ENCODE results near the gene TMEM130.

Gene TMEM130

DNA sequence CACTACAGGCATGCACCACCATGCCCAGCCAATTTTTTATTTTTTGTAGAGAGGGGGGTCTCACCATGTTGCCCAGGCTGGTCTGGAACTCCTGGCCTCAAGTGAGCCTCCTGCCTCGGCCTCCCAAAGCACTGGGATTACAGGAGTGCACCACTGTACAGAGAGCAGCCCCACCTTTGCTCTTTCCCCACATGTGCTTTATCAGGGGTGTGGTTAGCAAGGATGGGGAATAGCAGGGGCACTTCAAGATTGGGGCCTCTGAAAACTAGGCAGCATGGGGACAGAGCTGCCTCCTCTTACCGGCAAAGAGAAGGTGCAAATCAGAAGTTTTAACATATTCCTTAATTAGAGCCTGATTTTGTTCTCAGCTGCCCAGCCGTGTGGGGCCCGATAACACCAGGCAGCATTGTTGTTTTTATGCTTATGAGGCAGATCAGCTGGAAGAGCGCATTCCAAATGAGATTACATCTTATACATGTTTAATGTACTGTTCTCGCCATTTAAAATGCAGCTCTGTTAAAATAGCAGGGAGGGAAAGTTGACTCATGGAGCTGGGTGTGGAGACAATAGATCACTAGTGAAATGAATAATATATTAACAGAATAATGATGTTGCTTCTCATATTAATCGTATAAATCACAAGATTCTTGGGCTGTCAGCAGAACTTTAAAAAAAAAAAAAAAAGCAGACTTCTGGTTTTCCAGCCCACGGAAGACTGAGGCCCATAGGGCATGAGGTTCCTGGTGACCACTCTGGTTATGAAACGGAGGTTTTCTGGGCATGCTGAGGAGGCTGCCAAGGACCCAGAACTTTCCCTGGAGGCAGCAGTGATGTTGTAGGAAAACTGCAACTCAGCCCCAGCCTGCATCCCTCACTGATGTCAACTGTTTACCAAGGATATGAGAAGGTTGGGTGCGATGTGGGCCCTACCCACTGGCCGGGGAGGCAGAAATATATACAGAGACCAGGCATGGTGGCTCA is 62.5 kb downstream of the TMEM130 start:
- no peak for DNase-seq (ENCODE audit: low read depth)

DNA sequence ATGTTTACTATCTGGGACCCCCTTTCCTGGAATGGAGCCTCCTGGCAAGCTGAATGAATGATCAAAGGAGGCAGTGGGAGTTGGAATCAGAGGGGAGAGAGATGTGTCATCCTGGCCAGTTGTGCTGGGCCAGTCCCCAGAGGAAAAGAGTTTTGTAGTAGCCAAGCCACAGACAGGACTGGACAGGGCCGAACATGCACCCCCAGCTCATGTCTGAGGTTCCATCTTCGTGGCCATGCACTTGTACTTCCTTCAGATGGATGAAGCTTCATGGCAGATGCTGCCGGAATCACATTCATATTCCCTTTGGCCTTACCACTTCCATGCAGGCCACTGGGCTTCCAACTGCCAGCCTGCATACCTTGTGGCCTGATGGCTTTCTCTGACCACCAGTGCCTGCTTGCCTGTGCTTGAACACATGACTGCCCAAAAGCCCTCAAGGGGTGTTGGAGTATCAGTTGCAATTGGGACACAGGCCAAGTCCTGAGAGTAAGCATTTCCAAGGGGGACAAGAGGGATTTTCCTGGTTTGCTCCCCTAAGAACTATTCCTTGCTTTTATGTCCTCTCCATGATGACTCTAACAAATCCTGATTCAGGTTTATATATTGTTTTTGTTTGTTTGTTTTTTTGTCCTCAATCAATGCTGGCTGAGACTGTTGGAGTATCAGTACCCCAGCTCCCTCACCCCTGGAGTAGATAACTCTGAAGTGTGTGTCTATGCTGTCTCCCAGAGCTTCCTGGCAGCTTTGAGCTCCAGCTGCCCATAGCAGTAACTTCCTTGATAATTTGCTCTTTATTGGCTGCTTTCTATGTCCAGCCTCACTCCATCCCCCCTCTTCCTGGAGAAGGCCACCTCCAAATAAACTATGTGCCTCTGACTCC is 63.6 kb downstream of the TMEM130 start:
- DNase-seq (ENCODE audit: low read depth): no peak

DNA sequence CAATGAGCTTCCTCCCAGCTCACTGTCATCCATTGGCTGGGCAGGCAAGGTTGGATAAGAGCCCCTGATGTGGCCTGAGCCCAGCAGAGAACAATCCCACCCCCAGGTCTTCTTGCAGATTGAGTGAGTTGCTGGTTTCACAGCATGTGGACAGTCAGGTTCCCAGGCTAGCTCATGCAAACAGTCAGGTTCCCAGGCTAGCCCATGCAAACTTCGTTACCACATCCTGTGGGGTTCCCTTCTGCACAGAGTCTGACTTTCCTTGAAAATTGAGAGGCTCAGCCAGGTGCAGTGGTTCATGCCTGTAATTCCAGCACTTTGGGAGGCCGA is 67.1 kb downstream of the TMEM130 start:
- DNase-seq (ENCODE audit: low read depth): no peak

DNA sequence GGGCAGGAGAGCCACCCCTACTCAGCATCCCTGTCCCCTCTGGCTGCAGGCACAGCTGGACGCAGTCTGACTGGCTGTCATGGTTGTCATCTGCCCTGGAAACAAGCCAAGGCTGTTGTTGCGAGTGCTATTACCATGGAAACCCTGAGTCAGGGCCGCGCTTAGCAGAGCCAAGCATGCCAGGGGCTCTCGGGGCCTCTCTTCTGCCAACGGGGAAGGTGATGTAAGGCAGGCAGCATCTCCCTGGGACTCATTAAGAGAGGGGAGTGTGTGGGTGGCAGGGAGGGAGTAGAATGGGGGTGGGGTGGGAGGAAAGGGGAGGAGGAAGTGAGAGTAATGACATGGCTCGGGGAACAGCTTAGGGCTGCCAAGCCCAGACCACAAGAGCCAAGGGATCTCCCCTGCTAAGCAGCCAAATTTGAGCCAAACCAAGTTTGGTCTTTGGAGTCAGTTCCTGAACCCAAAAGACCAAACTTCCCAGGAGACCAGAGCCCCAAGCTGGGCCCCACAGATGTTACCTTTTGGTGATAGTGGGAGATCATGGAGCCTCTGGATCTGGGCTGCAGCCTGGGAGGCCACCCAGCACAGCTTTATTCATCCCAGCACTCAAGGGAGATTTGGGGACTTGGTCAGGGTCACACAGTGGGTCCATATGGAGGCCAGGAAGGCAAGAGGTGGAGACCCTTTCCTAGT is 67.6 kb downstream of the TMEM130 start:
- no peak for DNase-seq (ENCODE audit: low read depth)

DNA sequence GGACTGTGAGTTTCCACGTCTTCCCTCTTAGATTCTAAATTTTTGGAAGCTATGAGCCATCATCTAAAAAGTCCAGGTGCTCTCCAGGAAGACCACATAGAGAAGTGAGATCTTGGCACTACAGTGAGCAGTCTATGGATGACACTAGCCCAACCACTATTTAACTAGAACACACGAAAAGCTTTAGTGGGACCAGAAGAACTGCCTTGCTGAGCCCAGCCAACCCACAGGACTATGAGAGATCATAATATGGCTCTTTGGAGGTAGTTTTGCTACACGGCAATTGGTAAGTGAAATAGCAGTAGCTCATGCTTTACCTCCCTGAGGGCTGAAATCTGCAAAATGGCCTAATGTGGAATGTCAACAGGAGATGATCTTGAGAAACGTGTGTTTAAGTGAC is 68.8 kb downstream of the TMEM130 start:
- no peak for DNase-seq (ENCODE audit: low read depth)

DNA sequence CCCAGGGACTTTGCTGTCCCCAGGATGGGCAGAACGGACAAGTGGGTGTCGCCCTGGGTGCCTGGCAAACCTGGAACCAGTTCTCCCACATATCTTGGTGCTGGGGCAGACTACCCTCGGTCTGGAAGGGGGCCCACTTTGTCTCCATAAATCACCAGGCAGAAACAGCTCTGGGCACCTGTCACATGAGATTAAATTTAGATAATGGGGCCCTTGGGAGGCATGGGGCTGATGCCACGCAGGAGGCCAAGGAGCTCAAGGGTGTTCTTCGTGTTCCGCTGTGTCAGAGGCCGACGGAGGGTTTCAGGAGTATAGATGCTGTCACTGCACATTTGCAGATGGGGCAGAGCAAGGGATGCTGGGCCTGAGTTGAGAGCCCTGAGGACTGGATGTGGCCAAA is 72.7 kb downstream of the TMEM130 start:
- DNase-seq (ENCODE audit: low read depth): no peak

All from stimulated activated CD8-positive, alpha-beta memory T cell treated with anti-CD3 and anti-CD28 coated beads, Interleukin-4, amount 100 ng/mL, for 24 hours (primary cell).